NT2/D1 (cell line): Measurements from ENCODE around the gene SYAP1.

Experiments
- DNase-seq: peaks from one replicate; pipeline ENCODE4 v3.0.0-alpha.2; 2011; ENCODE audit warnings: low read depth, low spot score
- H3K27me3 ChIP-seq: 2 replicates; pipeline ENCODE4 v1.6.0; 2011; ENCODE audit warnings: mild to moderate bottlenecking; ENCODE audit not compliant: insufficient read length, insufficient read depth
- H3K36me3 ChIP-seq: 2 replicates; pipeline ENCODE4 v1.6.1; 2011; ENCODE audit warnings: mild to moderate bottlenecking, low read length, mixed read lengths; ENCODE audit not compliant: insufficient read depth, insufficient read length
- H3K4me1 ChIP-seq: 2 replicates; pipeline ENCODE4 v1.5.1; 2011; ENCODE audit not compliant: insufficient read depth, insufficient read length
- H3K4me3 ChIP-seq: 2 replicates; pipeline ENCODE4 v1.5.1; 2011; ENCODE audit warnings: low read depth; ENCODE audit not compliant: insufficient read length
- H3K9ac ChIP-seq: 2 replicates; pipeline ENCODE4 v1.6.0; 2011; ENCODE audit warnings: low read depth; ENCODE audit not compliant: insufficient read length
- H3K9me3 ChIP-seq: 2 replicates; pipeline ENCODE4 v1.5.1; 2011; ENCODE audit warnings: mild to moderate bottlenecking, low read length; ENCODE audit not compliant: insufficient read depth
- SUZ12 ChIP-seq: IDR thresholded peaks from 2 replicates; pipeline ENCODE4 v1.6.1; 2011; ENCODE audit not compliant: insufficient read length, insufficient read depth; ENCODE audit errors: extremely low read depth
- YY1 ChIP-seq: IDR thresholded peaks from 2 replicates; pipeline ENCODE4 v1.6.1; 2011; ENCODE audit not compliant: insufficient read length, insufficient read depth
- ZNF274 ChIP-seq: IDR thresholded peaks from 2 replicates; pipeline ENCODE4 v1.6.1; 2011; ENCODE audit warnings: mild to moderate bottlenecking, low read depth, low read length

SYAP1 gene

DNA sequence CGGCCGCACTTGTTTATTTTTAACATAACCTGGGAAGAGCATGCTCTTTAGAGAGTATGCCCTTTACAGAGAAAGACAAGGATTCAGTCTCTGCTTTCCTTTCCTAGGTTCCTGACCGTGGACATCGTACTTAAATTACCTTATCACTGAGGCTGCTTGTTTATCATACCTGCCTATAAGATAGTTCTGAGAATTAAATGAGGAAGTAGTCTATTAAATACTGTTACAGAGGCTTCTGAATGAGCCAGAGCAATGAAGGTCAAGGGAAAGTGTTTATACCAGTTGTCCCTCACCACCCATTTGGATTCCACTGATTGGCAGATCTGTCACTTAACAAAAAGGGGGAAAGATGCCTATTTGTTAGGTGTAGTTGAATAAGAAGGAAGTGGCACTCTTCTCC, 76.9 kb downstream of the SYAP1 start:
- Histone ChIP-seq H3K36me3 (peaks cover 41% of the 10 kb centered on the region), H3K4me1 (no peaks in the 10 kb centered on the region), H3K9me3 (no peaks in the 10 kb centered on the region), H3K4me3 (no peak overlapping the region), H3K27me3 (no peaks in the 10 kb centered on the region), H3K9ac (no peak overlapping the region)
- no peak for DNase-seq
- TF ChIP-seq ZNF274 (no peak), SUZ12 (no peak), YY1 (no peak)

DNA sequence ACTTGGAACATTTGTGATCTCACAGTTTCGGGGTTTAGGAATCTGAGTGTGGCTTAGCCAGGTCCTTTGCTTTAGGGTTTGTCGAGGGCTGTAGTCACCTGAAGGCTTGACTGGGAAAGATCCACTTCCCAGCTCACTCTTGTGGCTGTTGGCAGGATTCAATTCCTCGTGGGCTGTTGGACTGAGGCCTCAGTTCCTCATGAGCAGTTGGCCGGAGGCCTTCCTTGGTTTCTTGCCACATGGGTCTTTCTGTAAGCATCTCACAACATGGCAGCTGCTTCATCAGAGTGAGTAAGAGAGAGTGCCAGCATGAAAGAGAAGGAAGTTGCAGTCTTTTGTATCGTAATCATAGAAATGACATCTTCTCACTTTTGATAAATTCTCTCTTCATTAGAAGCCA, 77.9 kb downstream of the SYAP1 start:
- H3K4me1 ChIP-seq = no peaks in the 10 kb centered on the region
- TF ChIP-seq YY1 = no peak
- no peak for TF ChIP-seq ZNF274
- TF ChIP-seq SUZ12 = no peak
- no peaks in the 10 kb centered on the region for H3K27me3 ChIP-seq
- H3K4me3 ChIP-seq = no peak overlapping the region
- H3K9ac ChIP-seq = no peak overlapping the region
- peaks cover 36% of the 10 kb centered on the region for H3K36me3 ChIP-seq
- no peaks in the 10 kb centered on the region for H3K9me3 ChIP-seq
- DNase-seq = no peak

GRCh38 chrX:16797841-16798240, 78.4 kb downstream of the SYAP1 start:
- Histone ChIP-seq H3K4me3 (no peak overlapping the region), H3K9me3 (no peaks in the 10 kb centered on the region), H3K4me1 (no peaks in the 10 kb centered on the region), H3K36me3 (peaks cover 38% of the 10 kb centered on the region), H3K9ac (no peak overlapping the region), H3K27me3 (no peaks in the 10 kb centered on the region)
- no peak for DNase-seq
- no peak for TF ChIP-seq ZNF274
- TF ChIP-seq YY1 = no peak
- TF ChIP-seq SUZ12 = no peak

GRCh38 chrX:16804923-16805464, 85.6 kb downstream of the SYAP1 start:
- Histone ChIP-seq H3K4me3 (no peak overlapping the region), H3K36me3 (peaks cover 7% of the 10 kb centered on the region), H3K4me1 (no peaks in the 10 kb centered on the region), H3K9ac (no peak overlapping the region), H3K9me3 (no peaks in the 10 kb centered on the region), H3K27me3 (no peaks in the 10 kb centered on the region)
- TF ChIP-seq SUZ12 = no peak
- no peak for TF ChIP-seq YY1
- no peak for TF ChIP-seq ZNF274
- DNase-seq = no peak

GRCh38 chrX:16807548-16807947, 88.1 kb downstream of the SYAP1 start:
- DNase-seq = no peak
- Histone ChIP-seq H3K27me3 (no peaks in the 10 kb centered on the region), H3K36me3 (peaks cover 12% of the 10 kb centered on the region), H3K4me1 (no peaks in the 10 kb centered on the region), H3K9me3 (no peaks in the 10 kb centered on the region), H3K9ac (peak overlapping the region; percentile 32), H3K4me3 (no peak overlapping the region)
- no peak for TF ChIP-seq ZNF274
- TF ChIP-seq YY1 = no peak
- no peak for TF ChIP-seq SUZ12

DNA sequence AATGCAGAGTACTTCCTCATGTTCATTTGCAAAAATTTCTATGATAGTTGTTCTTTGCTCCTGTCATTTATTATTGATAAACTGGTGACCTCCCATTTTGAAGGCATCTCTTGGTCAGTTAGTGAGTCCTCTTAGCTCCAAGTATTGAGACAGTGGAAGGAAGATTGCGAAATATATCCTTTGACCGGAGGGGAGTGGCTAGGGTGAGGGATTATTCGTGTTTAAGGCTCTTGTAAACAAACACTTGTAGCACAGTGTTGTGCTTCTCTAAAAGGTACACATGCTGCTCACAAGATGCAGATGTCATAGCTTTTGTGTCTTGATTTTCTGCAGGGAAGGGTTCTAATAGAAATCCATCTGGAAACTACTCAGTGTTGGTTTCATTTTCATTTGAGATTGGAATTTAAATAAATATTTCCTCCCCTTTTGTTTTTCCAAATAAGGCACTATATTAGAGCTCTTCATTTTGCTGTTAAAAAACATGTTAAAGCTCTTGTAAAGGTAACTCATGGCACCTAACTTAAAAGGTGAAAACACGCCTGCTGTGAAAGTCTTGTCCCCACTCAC, 88.6 kb downstream of the SYAP1 start:
- TF ChIP-seq ZNF274 (no peak), SUZ12 (no peak), YY1 (no peak)
- Histone ChIP-seq H3K36me3 (peaks cover 6% of the 10 kb centered on the region), H3K9ac (no peak overlapping the region), H3K4me1 (no peaks in the 10 kb centered on the region), H3K9me3 (no peaks in the 10 kb centered on the region), H3K4me3 (no peak overlapping the region), H3K27me3 (no peaks in the 10 kb centered on the region)
- no peak for DNase-seq

- no peak for TF ChIP-seq YY1
Measured at GRCh38 chrX:16814597-16814996, 95.2 kb downstream of the SYAP1 start.

More at GRCh38 chrX:16814597-16814996, 95.2 kb downstream of the SYAP1 start:
- peaks cover 16% of the 10 kb centered on the region for H3K36me3 ChIP-seq
- H3K4me3 ChIP-seq = no peak overlapping the region
- H3K9me3 ChIP-seq = no peaks in the 10 kb centered on the region
- H3K9ac ChIP-seq = no peak overlapping the region
- no peaks in the 10 kb centered on the region for H3K4me1 ChIP-seq
- no peak for DNase-seq
- H3K27me3 ChIP-seq = no peaks in the 10 kb centered on the region
